GM12878 (cell line): Measurements from ENCODE around the gene IDH3A. TPM values are rescaled to one million over a fixed set of nuclear protein-coding genes. Genes with fewer than 3 reads are reported as not detected.
"Not testable (repeated sequence)": the region's sequence is repeated elsewhere in the genome, so short reads cannot be mapped to it uniquely, and the experiment has no call there.

Source experiments
- ATAC-seq: fragments of 200-7000 bp; cut with Tn5 transposase; 3 replicates; pipeline ENCODE4 v1.9.1; 2020; ENCODE audit warnings: mild to moderate bottlenecking, moderate library complexity
- BruUV-seq: library from RNA; stranded (reverse); fragments of 400-500 nt; replicated peaks from 2 replicates; lab custom pipeline; 2021; lab: Mats Ljungman, UMichigan
- CTCF ChIA-PET: fragments of 300-600 bp; sonication (Branson Sonifier 250); formaldehyde crosslinking; extraction: SDS; loops from one replicate; lab custom pipeline; 2021; ENCODE audit warnings: inconsistent platforms; lab: Yijun Ruan, JAX
- POLR2A ChIA-PET: fragments of 350-600 bp; formaldehyde crosslinking; extraction: SDS; loops from one replicate; lab custom pipeline; 2021; ENCODE audit warnings: inconsistent platforms; lab: Charles Lee
- RAD21 ChIA-PET: fragments of 300-600 bp; sonication (Branson Sonifier 250); formaldehyde crosslinking; loops from one replicate; lab custom pipeline; 2023; ENCODE audit warnings: antibody characterized with exemption; ENCODE audit not compliant: unreplicated experiment; lab: Charles Lee
- SMC1A ChIA-PET: fragments of 300-600 bp; sonication (Branson Sonifier 250); formaldehyde crosslinking; loops from one replicate; lab custom pipeline; 2023; ENCODE audit not compliant: unreplicated experiment, uncharacterized antibody; lab: Charles Lee
- DNase-seq: peaks from one replicate; pipeline ENCODE4 v3.0.0-alpha.2; 2011; ENCODE audit warnings: low read depth, low spot score
- FAIRE-seq: peaks from 3 replicates; lab custom pipeline; 2011; peaks lifted over from hg19 to GRCh38; lab: Jason Lieb, UNC
- H2AFZ ChIP-seq: 2 replicates; pipeline ENCODE4 v1.6.0; 2011; ENCODE audit warnings: low read depth, low read length, control low read depth; ENCODE audit not compliant: control insufficient read depth
- H3K27ac ChIP-seq: 2 replicates; pipeline ENCODE4 v1.5.1; 2011; ENCODE audit warnings: control low read depth; ENCODE audit not compliant: control insufficient read depth, insufficient read depth
- H3K27me3 ChIP-seq, 2 experiments: replicated peaks in 1 of 2; 2 replicates each; pipeline versions ENCODE4 v1.6.0 to v1.6.1; 2011; ENCODE audit warnings: low read length in 1 of 2; ENCODE audit not compliant: control insufficient read depth in 2 of 2, insufficient read depth in 2 of 2
- H3K36me3 ChIP-seq, 2 experiments: 2 replicates each; pipeline ENCODE4 v1.5.1; 2011; ENCODE audit warnings: low read length in 1 of 2; ENCODE audit not compliant: control insufficient read depth in 2 of 2, insufficient read depth in 2 of 2
- H3K4me1 ChIP-seq: 2 replicates; pipeline ENCODE4 v1.6.1; 2011; ENCODE audit warnings: mild to moderate bottlenecking, low read length, moderate library complexity, mixed read lengths; ENCODE audit not compliant: control insufficient read depth, insufficient read depth
- H3K4me2 ChIP-seq: 2 replicates; pipeline ENCODE4 v1.6.0; 2011; ENCODE audit warnings: control low read depth; ENCODE audit not compliant: control insufficient read depth, insufficient read depth
- H3K4me3 ChIP-seq: fragments of 200-600 bp; sonication (generic); 2 replicates; pipeline ENCODE4 v1.5.1; 2016
- H3K79me2 ChIP-seq: 2 replicates; pipeline ENCODE4 v1.6.0; 2011; ENCODE audit warnings: low read length; ENCODE audit not compliant: control insufficient read depth, insufficient read depth
- H3K9ac ChIP-seq: 2 replicates; pipeline ENCODE4 v1.8.0; 2011; ENCODE audit warnings: low read length, control low read depth, mixed read lengths; ENCODE audit not compliant: control insufficient read depth, insufficient read depth
- H3K9me3 ChIP-seq: replicated peaks from 3 replicates; pipeline ENCODE4 v1.5.1; 2011; ENCODE audit warnings: mild to moderate bottlenecking, low read length; ENCODE audit not compliant: control insufficient read depth, insufficient read depth
- H4K20me1 ChIP-seq: 2 replicates; pipeline ENCODE4 v1.6.0; 2011; ENCODE audit not compliant: control insufficient read depth, insufficient read depth
- GATAD2B ChIP-seq: fragments of 450-650 bp; conservative IDR thresholded peaks from 2 replicates; pipeline ENCODE4 v1.6.1; 2017; ENCODE audit warnings: low read depth, mild to moderate bottlenecking, moderate library complexity
- NBN ChIP-seq: fragments of 450-650 bp; IDR thresholded peaks from 2 replicates; pipeline ENCODE4 v1.6.1; 2016
- NR2F1 ChIP-seq: fragments of 450-650 bp; conservative IDR thresholded peaks from 2 replicates; pipeline ENCODE4 v1.6.1; 2017; ENCODE audit warnings: mild to moderate bottlenecking
- SMARCA5 ChIP-seq: fragments of 450-650 bp; IDR thresholded peaks from 2 replicates; pipeline ENCODE4 v1.6.1; 2017; ENCODE audit warnings: mild to moderate bottlenecking
- ZNF217 ChIP-seq: fragments of 450-650 bp; IDR thresholded peaks from 2 replicates; pipeline ENCODE4 v1.6.1; 2017; ENCODE audit warnings: antibody characterized with exemption, mild to moderate bottlenecking
- WGBS: methylation state at CpG from one replicate; pipeline ENCODE4 v1.1.6; 2016; ENCODE audit warnings: low lambda C conversion rate; ENCODE audit not compliant: insufficient replicate concordance, insufficient coverage; ENCODE audit errors: missing lambda C conversion rate; 5-methylcytosine and 5-hydroxymethylcytosine counted together
- in situ Hi-C: fragments of 300-500 bp; cut with MboI; formaldehyde crosslinking; loops from 9 replicates; pipeline ENCODE4 v1.14.3; 2018; ENCODE audit warnings: mixed read lengths
- intact Hi-C: fragments of 100-400 bp; cut with micrococcal nuclease; formaldehyde crosslinking; loops from one replicate; pipeline ENCODE4 v1.14.2; 2022; ENCODE audit not compliant: unreplicated experiment
- polyA plus RNA-seq, 11 experiments: library from polyadenylated mRNA; depleted of rRNA in 4 of 11; unstranded in 6 of 11; stranded (reverse) in 5 of 11; fragments of >200 nt; fragmentation: Nextera tagmentation in 4 of 11; fragmentation: Illumina TruSeq in 1 of 11; extraction: Ambion mirVana in 4 of 11; extraction: Trizol in 1 of 11; gene quantifications; 1 replicate in 1 of 11; 2 replicates in 10 of 11; pipeline versions ENCODE4 v1.2.1 to v1.2.3, GENCODE V29; 2011 to 2016; ENCODE audit warnings: inconsistent platforms in 2 of 11, missing spikeins in 2 of 11, low read depth in 1 of 11
- total RNA-seq, 4 experiments: library from RNA; depleted of rRNA in 3 of 4; stranded (reverse); fragments of >200 nt in 3 of 4; fragmentation: Illumina TruSeq in 1 of 4; extraction: Trizol in 1 of 4; gene quantifications; 2 replicates each; pipeline versions ENCODE4 v1.2.1 to v1.2.3, GENCODE V29; 2013 to 2021
- TF ChIP-seq, protein P1 (sequence below): fragments of 450-650 bp; IDR thresholded peaks from 2 replicates; pipeline ENCODE4 v1.6.1; 2016; ENCODE audit warnings: mild to moderate bottlenecking

The IDH3A gene
- total and polyA plus RNA-seq, 10 of the 15 experiments (the other 5 are each of a cell fraction or from before 2014, with no cell fraction given): 83.9 to 254 (median 195) TPM

DNA sequence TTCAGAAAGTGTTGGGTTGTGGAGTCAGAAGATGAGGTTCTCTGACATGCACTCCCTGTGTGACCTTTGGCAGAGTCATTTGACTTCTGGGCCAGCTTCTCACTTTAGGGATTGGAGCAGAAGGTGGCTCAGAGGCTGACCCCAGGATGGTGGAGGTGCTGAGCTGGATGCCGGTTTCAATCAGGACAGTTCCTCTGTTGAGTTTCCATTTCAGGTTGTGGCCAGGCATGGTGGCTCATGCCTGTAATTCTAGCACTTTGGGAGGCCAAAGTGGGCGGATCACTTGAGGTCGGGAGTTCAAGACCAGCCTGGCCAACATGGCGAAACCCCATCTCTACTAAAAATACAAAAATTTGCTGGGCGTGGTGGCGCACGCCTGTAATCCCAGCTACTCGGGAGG lies 1.9 kb downstream of the IDH3A start:
- not testable (repeated sequence) for FAIRE-seq, BruUV-seq, H3K9me3 ChIP-seq, H2AFZ ChIP-seq, DNase-seq, H3K27me3 ChIP-seq, H4K20me1 ChIP-seq
- in situ Hi-C loops (loop anchor here (25.0 kb wide), 1 partner anchor 836 kb away; no protein-coding TSS in a partner anchor), intact Hi-C loops (loop anchor here (2.0 kb wide), 1 partner anchor 16 kb away; no protein-coding TSS in a partner anchor)
- H3K79me2 ChIP-seq: peaks cover 67% of the 10 kb centered on the region
- ChIA-PET CTCF (interaction anchor here (1.1 to 4.5 kb wide), 6 partner anchors 11 to 44 kb away, joined by 3 to 38 read pairs (median 10); partner anchors contain the start of gene CIB2), RAD21 (interaction anchor here (0.5 to 7.3 kb wide), 5 partner anchors 17 to 81 kb away, joined by 3 to 53 read pairs (median 7); partner anchors contain the start of gene CIB2), SMC1A (interaction anchor here (1.0 to 8.2 kb wide), 4 partner anchors 12 to 44 kb away, joined by 3 to 152 read pairs (median 6); no protein-coding TSS in a partner anchor), POLR2A (interaction anchor here (0.7 to 4.8 kb wide), 3 partner anchors 12 to 22 kb away, joined by 3 to 75 read pairs (median 29); no protein-coding TSS in a partner anchor)
- peak overlapping the region; percentile 92 for H3K4me2 ChIP-seq
- WGBS: 77% methylated on average over 8 of the region's 8 CpGs
- TF ChIP-seq NBN (peak; percentile 64; the same call in 1 of the 2 replicates), NR2F1 (peak; percentile 61), SMARCA5 (peak; percentile 44; the same call in 1 of the 2 replicates), ZNF217 (peak; percentile 68; the same call in 1 of the 2 replicates), GATAD2B (0 out of 2 replicates have a peak, but pooled peaks have one; percentile 33)
- TF ChIP-seq, protein P1, sequence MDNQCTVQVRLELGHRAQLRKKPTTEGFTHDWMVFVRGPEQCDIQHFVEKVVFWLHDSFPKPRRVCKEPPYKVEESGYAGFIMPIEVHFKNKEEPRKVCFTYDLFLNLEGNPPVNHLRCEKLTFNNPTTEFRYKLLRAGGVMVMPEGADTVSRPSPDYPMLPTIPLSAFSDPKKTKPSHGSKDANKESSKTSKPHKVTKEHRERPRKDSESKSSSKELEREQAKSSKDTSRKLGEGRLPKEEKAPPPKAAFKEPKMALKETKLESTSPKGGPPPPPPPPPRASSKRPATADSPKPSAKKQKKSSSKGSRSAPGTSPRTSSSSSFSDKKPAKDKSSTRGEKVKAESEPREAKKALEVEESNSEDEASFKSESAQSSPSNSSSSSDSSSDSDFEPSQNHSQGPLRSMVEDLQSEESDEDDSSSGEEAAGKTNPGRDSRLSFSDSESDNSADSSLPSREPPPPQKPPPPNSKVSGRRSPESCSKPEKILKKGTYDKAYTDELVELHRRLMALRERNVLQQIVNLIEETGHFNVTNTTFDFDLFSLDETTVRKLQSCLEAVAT: peak; percentile 52
- peak overlapping the region; percentile 40 for H3K9ac ChIP-seq
- H3K27ac ChIP-seq: peak overlapping the region; percentile 82
- peaks cover 0 to 12% of the 10 kb centered on the region in 2 experiments; a peak in 2 of 4 replicates for H3K36me3 ChIP-seq
- ATAC-seq: peak; percentile 5
- peaks cover 13% of the 10 kb centered on the region for H3K4me1 ChIP-seq
- peak overlapping the region; percentile 85 for H3K4me3 ChIP-seq
